IMR-90 (cell line): ENCODE measurements around the gene APC2. TPM values are rescaled to one million over a fixed set of nuclear protein-coding genes. Genes with fewer than 3 reads are reported as not detected.

ENCODE experiments used
- ATAC-seq: fragments of 200-7000 bp; cut with Tn5 transposase; 2 replicates; pipeline ENCODE4 v1.9.1; 2020; ENCODE audit warnings: low read depth, mild to moderate bottlenecking, moderate library complexity
- BruUV-seq: library from RNA; stranded (reverse); fragments of 400-500 nt; replicated peaks from 2 replicates; lab custom pipeline; 2021; lab: Mats Ljungman, UMichigan
- CTCF ChIA-PET: fragments of 300-600 bp; formaldehyde crosslinking; extraction: SDS; loops from one replicate; lab custom pipeline; 2021; ENCODE audit warnings: antibody characterized with exemption; lab: Yijun Ruan, JAX
- POLR2A ChIA-PET: fragments of 300-600 bp; sonication (Branson Sonifier 250); formaldehyde crosslinking; loops from one replicate; lab custom pipeline; 2022; ENCODE audit warnings: antibody characterized with exemption; ENCODE audit not compliant: unreplicated experiment; lab: Charles Lee
- DNase-seq: peaks from one replicate; pipeline ENCODE4 v3.0.0; 2013
- H2AFZ ChIP-seq: replicated peaks from 2 replicates; pipeline ENCODE3; 2013; ENCODE audit warnings: low read length, mild to moderate bottlenecking; ENCODE audit not compliant: poor library complexity
- H2AK5ac ChIP-seq: 2 replicates; pipeline ENCODE4 v1.6.1; 2013; ENCODE audit warnings: low read depth, low read length, inconsistent platforms
- H2AK9ac ChIP-seq: replicated peaks from 2 replicates; pipeline ENCODE3; 2013; ENCODE audit warnings: mild to moderate bottlenecking, low read depth, low read length, moderate library complexity; ENCODE audit not compliant: poor library complexity
- H2BK120ac ChIP-seq: 2 replicates; pipeline ENCODE4 v1.6.1; 2013; ENCODE audit warnings: low read depth, low read length, inconsistent platforms
- H2BK15ac ChIP-seq: 3 replicates; pipeline ENCODE4 v1.6.1; 2013; ENCODE audit warnings: low read depth, low read length, inconsistent platforms
- H2BK20ac ChIP-seq: 2 replicates; pipeline ENCODE4 v1.6.1; 2013; ENCODE audit warnings: low read depth, mild to moderate bottlenecking, inconsistent platforms, low read length, moderate library complexity
- H2BK5ac ChIP-seq: 2 replicates; pipeline ENCODE4 v1.6.1; 2013; ENCODE audit warnings: mild to moderate bottlenecking, low read depth, low read length, inconsistent platforms; ENCODE audit not compliant: poor library complexity, severe bottlenecking
- H3K14ac ChIP-seq: replicated peaks from 2 replicates; pipeline ENCODE4 v1.6.1; 2013; ENCODE audit warnings: low read depth, low read length, inconsistent platforms
- H3K18ac ChIP-seq: 2 replicates; pipeline ENCODE4 v1.6.1; 2013; ENCODE audit warnings: low read depth, low read length, control low read depth
- H3K23ac ChIP-seq: 2 replicates; pipeline ENCODE4 v1.6.1; 2013; ENCODE audit warnings: low read depth, low read length, inconsistent platforms
- H3K27ac ChIP-seq: 2 replicates; pipeline ENCODE4 v1.5.1; 2013; ENCODE audit warnings: mild to moderate bottlenecking, control low read depth, low read length; ENCODE audit not compliant: insufficient read depth
- H3K27me3 ChIP-seq: 2 replicates; pipeline ENCODE4 v1.6.1; 2013; ENCODE audit warnings: low read length; ENCODE audit not compliant: control insufficient read depth, insufficient read depth
- H3K36me3 ChIP-seq: 2 replicates; pipeline ENCODE4 v1.6.1; 2013; ENCODE audit warnings: low read length, mixed read lengths; ENCODE audit not compliant: control insufficient read depth, insufficient read depth
- H3K4ac ChIP-seq: 2 replicates; pipeline ENCODE4 v1.6.1; 2013; ENCODE audit warnings: low read depth, low read length, inconsistent platforms
- H3K4me1 ChIP-seq: 2 replicates; pipeline ENCODE4 v1.6.1; 2013; ENCODE audit warnings: low read length, mixed read lengths; ENCODE audit not compliant: control insufficient read depth, insufficient read depth
- H3K4me2 ChIP-seq: 2 replicates; pipeline ENCODE4 v1.6.1; 2013; ENCODE audit warnings: low read depth, mild to moderate bottlenecking, control low read depth, low read length, moderate library complexity
- H3K4me3 ChIP-seq: 2 replicates; pipeline ENCODE4 v1.5.1; 2013; ENCODE audit warnings: low read depth, mild to moderate bottlenecking, control low read depth, low read length, moderate library complexity; ENCODE audit not compliant: insufficient read depth
- H3K56ac ChIP-seq: 2 replicates; pipeline ENCODE4 v1.6.1; 2013; ENCODE audit warnings: low read length, inconsistent platforms; ENCODE audit not compliant: insufficient read depth; ENCODE audit errors: extremely low read depth
- H3K79me1 ChIP-seq, 2 experiments: 2 replicates each; pipeline ENCODE4 v1.6.1; 2013; ENCODE audit warnings: low read length in 2 of 2, inconsistent platforms in 1 of 2, low read depth in 1 of 2
- H3K9ac ChIP-seq: 2 replicates; pipeline ENCODE4 v1.6.1; 2013; ENCODE audit warnings: low read depth, low read length, control low read depth
- H3K9me1 ChIP-seq: 2 replicates; pipeline ENCODE4 v1.6.1; 2013; ENCODE audit warnings: low read length, inconsistent platforms; ENCODE audit not compliant: insufficient read depth
- H3K9me3 ChIP-seq: 2 replicates; pipeline ENCODE4 v1.6.1; 2013; ENCODE audit warnings: low read length; ENCODE audit not compliant: control insufficient read depth, insufficient read depth
- H4K20me1 ChIP-seq: 2 replicates; pipeline ENCODE4 v1.6.1; 2013; ENCODE audit warnings: low read length, inconsistent platforms; ENCODE audit not compliant: insufficient read depth
- H4K5ac ChIP-seq: 2 replicates; pipeline ENCODE4 v1.6.1; 2013; ENCODE audit warnings: mild to moderate bottlenecking, low read depth, low read length, control low read depth
- H4K8ac ChIP-seq, 2 experiments: 2 replicates each; pipeline ENCODE4 v1.6.1; 2013; ENCODE audit warnings: low read depth in 2 of 2, low read length in 2 of 2, control low read depth in 1 of 2, inconsistent platforms in 1 of 2
- H4K91ac ChIP-seq: 2 replicates; pipeline ENCODE4 v1.6.1; 2013; ENCODE audit warnings: low read depth, low read length, inconsistent platforms; ENCODE audit not compliant: insufficient read depth
- BHLHE40 ChIP-seq: fragments of 150-350 bp; IDR thresholded peaks from 2 replicates; pipeline ENCODE4 v1.6.1; 2016; ENCODE audit warnings: mild to moderate bottlenecking, low read depth, low read length
- CEBPB ChIP-seq: IDR thresholded peaks from 2 replicates; pipeline ENCODE4 v1.6.1; 2012; ENCODE audit warnings: low read depth, low read length, improper control_type of control experiment
- CHD1 ChIP-seq: IDR thresholded peaks from 2 replicates; pipeline ENCODE4 v1.6.1; 2012; ENCODE audit warnings: low read depth, low read length, improper control_type of control experiment
- FOS ChIP-seq: fragments of 150-350 bp; IDR thresholded peaks from 2 replicates; pipeline ENCODE4 v1.6.1; 2016; ENCODE audit warnings: low read depth, low read length
- MAFK ChIP-seq: IDR thresholded peaks from 2 replicates; pipeline ENCODE4 v1.6.1; 2012; ENCODE audit warnings: low read depth, low read length, improper control_type of control experiment
- MAZ ChIP-seq: IDR thresholded peaks from 2 replicates; pipeline ENCODE4 v1.6.1; 2012; ENCODE audit warnings: low read depth, mild to moderate bottlenecking, low read length, improper control_type of control experiment, moderate library complexity, borderline replicate concordance
- MXI1 ChIP-seq: IDR thresholded peaks from 2 replicates; pipeline ENCODE4 v1.6.1; 2012; ENCODE audit warnings: low read depth, mild to moderate bottlenecking, low read length, moderate library complexity, borderline replicate concordance
- NFE2L2 ChIP-seq: fragments of 150-350 bp; IDR thresholded peaks from 2 replicates; pipeline ENCODE4 v1.6.1; 2016; ENCODE audit warnings: low read depth, mild to moderate bottlenecking, low read length
- POLR2A ChIP-seq: IDR thresholded peaks from 2 replicates; pipeline ENCODE4 v1.6.1; 2012; ENCODE audit warnings: mild to moderate bottlenecking, low read depth, low read length
- RCOR1 ChIP-seq: IDR thresholded peaks from 2 replicates; pipeline ENCODE4 v1.6.1; 2012; ENCODE audit warnings: mild to moderate bottlenecking, low read length, improper control_type of control experiment; ENCODE audit not compliant: insufficient replicate concordance
- RFX5 ChIP-seq: IDR thresholded peaks from 2 replicates; pipeline ENCODE4 v1.8.0; 2012; ENCODE audit warnings: low read depth, mild to moderate bottlenecking, low read length, moderate library complexity
- SMC3 ChIP-seq: fragments of 150-350 bp; IDR thresholded peaks from 2 replicates; pipeline ENCODE4 v1.6.1; 2016; ENCODE audit warnings: low read depth, mild to moderate bottlenecking, antibody characterized with exemption, low read length, moderate library complexity
- WGBS, 2 experiments: methylation state at CpG; one replicate each; pipeline versions ENCODE4 v1.1.5 to v1.1.7; 2013; ENCODE audit warnings: missing lambda C conversion rate in 2 of 2; ENCODE audit not compliant: insufficient read length in 1 of 2; ENCODE audit errors: extremely low coverage in 2 of 2; 5-methylcytosine and 5-hydroxymethylcytosine counted together
- dilution Hi-C: fragments of 300-500 bp; cut with HindIII; formaldehyde crosslinking; loops from one replicate; pipeline ENCODE4 v1.14.3; 2018; ENCODE audit warnings: low sequenced_read_pairs; ENCODE audit not compliant: unreplicated experiment
- in situ Hi-C: fragments of 300-500 bp; cut with MboI; formaldehyde crosslinking; loops from 3 replicates; pipeline ENCODE4 v1.14.3; 2019; ENCODE audit warnings: low sequenced_read_pairs, inconsistent platforms, mixed read lengths
- intact Hi-C: fragments of 100-400 bp; cut with micrococcal nuclease; formaldehyde crosslinking; loops from 2 replicates; pipeline ENCODE4 v1.10.0; 2022
- polyA plus RNA-seq, 3 experiments: library from polyadenylated mRNA; depleted of rRNA; stranded (reverse); fragments of >200 nt; gene quantifications; 2 replicates each; pipeline ENCODE4 v1.2.3, GENCODE V29; 2012; ENCODE audit warnings: low replicate concordance in 1 of 3
- total RNA-seq: library from RNA; depleted of rRNA; stranded (reverse); fragments of >200 nt; gene quantifications from 2 replicates; pipeline ENCODE4 v1.2.3, GENCODE V29; 2012
- TF ChIP-seq, protein P1 (sequence below): fragments of 150-350 bp; IDR thresholded peaks from 2 replicates; pipeline ENCODE4 v1.6.1; 2016; ENCODE audit warnings: low read depth, mild to moderate bottlenecking, low read length, moderate library complexity, borderline replicate concordance
- TF ChIP-seq, protein P2 (sequence below): conservative IDR thresholded peaks from 2 replicates; pipeline ENCODE4 v1.5.1; 2012; ENCODE audit warnings: mild to moderate bottlenecking, low read depth, low read length, improper control_type of control experiment
- TF ChIP-seq, protein P3 (sequence below): fragments of 150-350 bp; IDR thresholded peaks from 2 replicates; pipeline ENCODE4 v1.6.1; 2017; ENCODE audit warnings: mild to moderate bottlenecking, antibody characterized with exemption, low read length, low read depth

The APC2 gene
- total and polyA plus RNA-seq, 2 of the 4 experiments (the other 2 are of a cell fraction) = 0.36 to 0.41 TPM

DNA sequence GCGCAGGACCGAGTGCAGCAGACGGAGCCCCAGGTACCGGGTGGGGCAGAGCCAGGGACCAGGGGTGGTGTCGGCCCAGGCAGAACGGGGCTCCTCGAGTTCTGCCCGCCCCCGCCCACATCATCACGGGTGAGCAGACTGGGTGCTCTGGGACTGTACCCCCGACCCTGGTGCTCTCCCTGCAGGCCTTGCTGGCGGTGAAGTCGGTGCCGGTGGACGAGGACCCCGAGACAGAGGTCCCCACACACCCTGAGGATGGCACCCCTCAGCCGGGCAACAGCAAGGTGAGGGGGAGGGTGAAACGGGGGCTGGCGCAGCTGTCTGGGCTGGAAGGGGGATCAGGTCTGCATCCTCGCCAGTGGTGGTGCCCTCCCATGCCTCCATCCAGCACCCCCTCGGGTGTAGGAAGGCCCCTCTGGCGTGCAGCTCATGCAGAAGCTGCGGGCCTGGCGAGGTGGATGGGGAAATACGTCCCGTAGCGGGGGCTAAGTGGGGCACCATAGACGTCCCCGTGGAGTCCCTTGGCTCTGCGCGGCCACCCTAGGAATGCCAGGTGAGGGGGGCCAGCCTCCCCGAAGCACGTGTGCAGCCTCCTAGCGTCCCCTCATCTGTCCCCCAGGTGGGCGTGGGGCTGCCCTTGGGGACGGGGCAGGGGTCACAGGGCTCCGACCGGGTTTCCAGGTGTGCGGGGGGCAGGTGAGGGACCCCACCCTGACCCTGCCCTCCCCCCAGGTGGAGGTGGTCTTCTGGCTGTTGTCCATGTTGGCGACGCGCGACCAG, 6.4 kb downstream of the APC2 start:
- no peak overlapping the region for H3K4me3 ChIP-seq
- CTCF ChIA-PET = no interaction called here
- no peak overlapping the region for H3K14ac ChIP-seq
- H4K20me1 ChIP-seq = peaks cover 47% of the 10 kb centered on the region
- H2BK20ac ChIP-seq = no peak overlapping the region
- H3K56ac ChIP-seq = no peak overlapping the region
- H3K27me3 ChIP-seq = peaks cover 50% of the 10 kb centered on the region
- ATAC-seq = no peak
- no peak overlapping the region for H3K18ac ChIP-seq
- in situ Hi-C loops (no loop called here), intact Hi-C loops (no loop called here), dilution Hi-C loops (no loop called here)
- H2AK9ac ChIP-seq = peak overlapping the region; percentile 28
- no peaks in the 10 kb centered on the region for H3K79me1 ChIP-seq
- no peak overlapping the region for H2AK5ac ChIP-seq
- no peaks in the 10 kb centered on the region for H3K9me3 ChIP-seq
- no peak overlapping the region for H3K4ac ChIP-seq
- H2BK120ac ChIP-seq = no peak overlapping the region
- H3K27ac ChIP-seq = no peak overlapping the region
- H4K5ac ChIP-seq = no peak overlapping the region
- H4K8ac ChIP-seq = no peak overlapping the region
- no TSS peak for BruUV-seq
- DNase-seq = no peak
- H3K36me3 ChIP-seq = peaks cover 3% of the 10 kb centered on the region; the same call in 1 of the 2 replicates
- H3K4me2 ChIP-seq = no peak overlapping the region
- H4K91ac ChIP-seq = no peak overlapping the region
- H2AFZ ChIP-seq = peak overlapping the region; percentile 32
- POLR2A ChIA-PET = no interaction called here
- H3K9ac ChIP-seq = no peak overlapping the region
- H3K9me1 ChIP-seq = 0 out of 2 replicates have a peak, but pooled peaks cover 2% of the 10 kb centered on the region
- no peaks in the 10 kb centered on the region for H3K4me1 ChIP-seq
- WGBS, 2 experiments = 22% methylated on average over 12 of the region's 43 CpGs; no CpG with 5 or more reads in 1 of the 2 experiments
- no peak overlapping the region for H2BK5ac ChIP-seq
- H3K23ac ChIP-seq = no peak overlapping the region
- H2BK15ac ChIP-seq = no peak overlapping the region
- TF ChIP-seq RCOR1 = no peak
- TF ChIP-seq, protein P1, sequence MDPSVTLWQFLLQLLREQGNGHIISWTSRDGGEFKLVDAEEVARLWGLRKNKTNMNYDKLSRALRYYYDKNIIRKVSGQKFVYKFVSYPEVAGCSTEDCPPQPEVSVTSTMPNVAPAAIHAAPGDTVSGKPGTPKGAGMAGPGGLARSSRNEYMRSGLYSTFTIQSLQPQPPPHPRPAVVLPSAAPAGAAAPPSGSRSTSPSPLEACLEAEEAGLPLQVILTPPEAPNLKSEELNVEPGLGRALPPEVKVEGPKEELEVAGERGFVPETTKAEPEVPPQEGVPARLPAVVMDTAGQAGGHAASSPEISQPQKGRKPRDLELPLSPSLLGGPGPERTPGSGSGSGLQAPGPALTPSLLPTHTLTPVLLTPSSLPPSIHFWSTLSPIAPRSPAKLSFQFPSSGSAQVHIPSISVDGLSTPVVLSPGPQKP = no peak
- TF ChIP-seq, protein P2, sequence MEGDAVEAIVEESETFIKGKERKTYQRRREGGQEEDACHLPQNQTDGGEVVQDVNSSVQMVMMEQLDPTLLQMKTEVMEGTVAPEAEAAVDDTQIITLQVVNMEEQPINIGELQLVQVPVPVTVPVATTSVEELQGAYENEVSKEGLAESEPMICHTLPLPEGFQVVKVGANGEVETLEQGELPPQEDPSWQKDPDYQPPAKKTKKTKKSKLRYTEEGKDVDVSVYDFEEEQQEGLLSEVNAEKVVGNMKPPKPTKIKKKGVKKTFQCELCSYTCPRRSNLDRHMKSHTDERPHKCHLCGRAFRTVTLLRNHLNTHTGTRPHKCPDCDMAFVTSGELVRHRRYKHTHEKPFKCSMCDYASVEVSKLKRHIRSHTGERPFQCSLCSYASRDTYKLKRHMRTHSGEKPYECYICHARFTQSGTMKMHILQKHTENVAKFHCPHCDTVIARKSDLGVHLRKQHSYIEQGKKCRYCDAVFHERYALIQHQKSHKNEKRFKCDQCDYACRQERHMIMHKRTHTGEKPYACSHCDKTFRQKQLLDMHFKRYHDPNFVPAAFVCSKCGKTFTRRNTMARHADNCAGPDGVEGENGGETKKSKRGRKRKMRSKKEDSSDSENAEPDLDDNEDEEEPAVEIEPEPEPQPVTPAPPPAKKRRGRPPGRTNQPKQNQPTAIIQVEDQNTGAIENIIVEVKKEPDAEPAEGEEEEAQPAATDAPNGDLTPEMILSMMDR = no peak
- no peak for TF ChIP-seq BHLHE40
- TF ChIP-seq MXI1 = no peak
- TF ChIP-seq RFX5 = no peak
- TF ChIP-seq MAZ = no peak
- TF ChIP-seq POLR2A = no peak
- no peak for TF ChIP-seq SMC3
- TF ChIP-seq FOS = no peak
- TF ChIP-seq MAFK = no peak
- TF ChIP-seq CEBPB = no peak
- no peak for TF ChIP-seq NFE2L2
- no peak for TF ChIP-seq CHD1
- TF ChIP-seq, protein P3, sequence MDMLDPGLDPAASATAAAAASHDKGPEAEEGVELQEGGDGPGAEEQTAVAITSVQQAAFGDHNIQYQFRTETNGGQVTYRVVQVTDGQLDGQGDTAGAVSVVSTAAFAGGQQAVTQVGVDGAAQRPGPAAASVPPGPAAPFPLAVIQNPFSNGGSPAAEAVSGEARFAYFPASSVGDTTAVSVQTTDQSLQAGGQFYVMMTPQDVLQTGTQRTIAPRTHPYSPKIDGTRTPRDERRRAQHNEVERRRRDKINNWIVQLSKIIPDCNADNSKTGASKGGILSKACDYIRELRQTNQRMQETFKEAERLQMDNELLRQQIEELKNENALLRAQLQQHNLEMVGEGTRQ = no peak
